ENCODE measurements around the gene SLC25A18. TPM values are rescaled to one million over a fixed set of nuclear protein-coding genes. Genes with fewer than 3 reads are reported as not detected.

The SLC25A18 gene
- total RNA-seq, 1 experiment from 2014 or later, result 2.1 TPM

DNA sequence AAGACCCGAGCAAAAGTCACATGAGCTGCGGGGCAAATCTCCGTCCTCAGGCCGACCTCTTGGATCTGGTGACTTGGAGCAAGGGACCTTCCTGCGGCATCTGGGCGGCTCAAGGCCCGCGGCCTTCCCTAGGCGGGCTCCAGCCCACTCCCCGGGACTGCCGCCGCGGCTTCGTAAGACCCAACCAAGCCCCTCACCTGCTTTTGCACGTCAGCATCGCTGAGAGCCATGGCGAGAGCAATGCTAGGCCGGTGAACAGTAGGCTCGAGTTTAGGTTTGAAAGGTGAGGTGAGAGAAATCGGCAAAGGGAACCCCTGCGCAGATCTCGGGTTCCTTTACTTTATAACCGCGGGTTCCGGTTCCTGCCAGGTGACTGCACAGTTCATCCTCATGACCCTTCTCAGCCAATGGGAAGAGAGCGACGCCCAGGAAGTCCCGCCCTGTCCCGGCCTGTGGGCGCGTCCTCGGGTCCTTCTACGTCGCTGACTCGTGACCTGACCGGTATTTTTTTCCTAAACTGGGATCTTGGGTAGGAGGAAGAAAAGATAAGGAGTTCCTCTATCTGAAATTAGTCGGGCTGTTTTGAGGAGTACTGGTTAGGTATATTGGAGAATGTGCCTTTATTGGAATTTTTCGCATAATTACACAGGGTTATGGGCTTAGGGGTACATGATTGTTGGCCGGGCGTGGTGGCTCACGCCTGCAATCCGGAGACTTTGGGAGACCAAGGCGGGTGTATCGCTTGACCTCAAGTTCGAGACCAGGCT lies 65.3 kb downstream of the SLC25A18 start, which contains the start of gene ATP6V1E1 (continued):
- no peak for TF ChIP-seq JUN (CRISPR knock-in tag; IDR thresholded peaks at IDR 0.05)
- TF ChIP-seq SP1 (CRISPR knock-in tag; conservative IDR thresholded peaks at IDR 0.05), result peak; percentile 45; the same call in 1 of the 2 replicates
- TF ChIP-seq, protein P1, sequence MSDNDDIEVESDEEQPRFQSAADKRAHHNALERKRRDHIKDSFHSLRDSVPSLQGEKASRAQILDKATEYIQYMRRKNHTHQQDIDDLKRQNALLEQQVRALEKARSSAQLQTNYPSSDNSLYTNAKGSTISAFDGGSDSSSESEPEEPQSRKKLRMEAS (CRISPR knock-in tag; IDR thresholded peaks at IDR 0.05), result 0 out of 2 replicates have a peak, but pooled peaks have one; percentile 24
- TF ChIP-seq EMX1 (CRISPR knock-in tag; IDR thresholded peaks at IDR 0.05), result no peak
- TF ChIP-seq FOXP1 (CRISPR knock-in tag; IDR thresholded peaks at IDR 0.05; ENCODE audit: borderline replicate concordance), result peak; percentile 60; the same call in 1 of the 2 replicates
- TF ChIP-seq ZNF219 (CRISPR knock-in tag; IDR thresholded peaks at IDR 0.05; ENCODE audit: borderline replicate concordance), result no peak
- peak; percentile 71 for TF ChIP-seq FOXK1 (CRISPR knock-in tag; IDR thresholded peaks at IDR 0.05)
- TF ChIP-seq NR3C1 (CRISPR knock-in tag; conservative IDR thresholded peaks at IDR 0.05; ENCODE audit: low read depth), result no peak
- TF ChIP-seq, protein P2, sequence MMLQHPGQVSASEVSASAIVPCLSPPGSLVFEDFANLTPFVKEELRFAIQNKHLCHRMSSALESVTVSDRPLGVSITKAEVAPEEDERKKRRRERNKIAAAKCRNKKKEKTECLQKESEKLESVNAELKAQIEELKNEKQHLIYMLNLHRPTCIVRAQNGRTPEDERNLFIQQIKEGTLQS (CRISPR knock-in tag; conservative IDR thresholded peaks at IDR 0.05), result no peak
- peak; percentile 78 for TF ChIP-seq NFYB (CRISPR knock-in tag; conservative IDR thresholded peaks at IDR 0.05; ENCODE audit: low read depth)
- TF ChIP-seq, protein P3, sequence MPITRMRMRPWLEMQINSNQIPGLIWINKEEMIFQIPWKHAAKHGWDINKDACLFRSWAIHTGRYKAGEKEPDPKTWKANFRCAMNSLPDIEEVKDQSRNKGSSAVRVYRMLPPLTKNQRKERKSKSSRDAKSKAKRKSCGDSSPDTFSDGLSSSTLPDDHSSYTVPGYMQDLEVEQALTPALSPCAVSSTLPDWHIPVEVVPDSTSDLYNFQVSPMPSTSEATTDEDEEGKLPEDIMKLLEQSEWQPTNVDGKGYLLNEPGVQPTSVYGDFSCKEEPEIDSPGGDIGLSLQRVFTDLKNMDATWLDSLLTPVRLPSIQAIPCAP (CRISPR knock-in tag; IDR thresholded peaks at IDR 0.05), result no peak

DNA sequence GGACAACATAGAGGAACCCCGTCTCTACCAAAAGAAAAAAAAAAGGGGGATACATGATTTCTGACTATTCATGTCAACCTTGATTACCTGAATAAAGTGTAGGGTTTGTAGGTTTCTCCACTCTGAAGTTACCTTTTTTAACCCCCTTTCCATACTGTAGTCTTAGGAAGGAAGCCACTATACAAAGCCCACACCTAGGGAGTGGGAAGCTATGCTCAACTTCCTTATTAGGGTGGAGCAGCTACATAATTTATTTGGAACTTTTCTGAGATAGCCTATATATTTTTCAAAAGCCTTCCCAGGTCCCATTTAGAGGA lies 65.8 kb downstream of the SLC25A18 start:
- no peaks in the 10 kb centered on the region for H3K9me3 Mint-ChIP-seq
- POLR2A ChIA-PET, result interaction anchor here (0.6 kb wide), 1 partner anchor 539 kb away, joined by 3 read pairs; no protein-coding TSS in a partner anchor

More for the DNA sequence above, 65.8 kb downstream of the SLC25A18 start:
- Mint-ChIP-seq H3K4me3 (peak overlapping the region; percentile 97), H3K27me3 (ENCODE audit: low read depth) (no peaks in the 10 kb centered on the region), H3K27ac (peak overlapping the region; percentile 100), H3K36me3 (no peaks in the 10 kb centered on the region), H3K4me1 (no peaks in the 10 kb centered on the region)
- CTCF ChIA-PET, result no interaction called here
- TF ChIP-seq, protein P4, sequence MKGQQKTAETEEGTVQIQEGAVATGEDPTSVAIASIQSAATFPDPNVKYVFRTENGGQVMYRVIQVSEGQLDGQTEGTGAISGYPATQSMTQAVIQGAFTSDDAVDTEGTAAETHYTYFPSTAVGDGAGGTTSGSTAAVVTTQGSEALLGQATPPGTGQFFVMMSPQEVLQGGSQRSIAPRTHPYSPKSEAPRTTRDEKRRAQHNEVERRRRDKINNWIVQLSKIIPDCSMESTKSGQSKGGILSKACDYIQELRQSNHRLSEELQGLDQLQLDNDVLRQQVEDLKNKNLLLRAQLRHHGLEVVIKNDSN (CRISPR knock-in tag; IDR thresholded peaks at IDR 0.05), result no peak
- TF ChIP-seq, protein P5, sequence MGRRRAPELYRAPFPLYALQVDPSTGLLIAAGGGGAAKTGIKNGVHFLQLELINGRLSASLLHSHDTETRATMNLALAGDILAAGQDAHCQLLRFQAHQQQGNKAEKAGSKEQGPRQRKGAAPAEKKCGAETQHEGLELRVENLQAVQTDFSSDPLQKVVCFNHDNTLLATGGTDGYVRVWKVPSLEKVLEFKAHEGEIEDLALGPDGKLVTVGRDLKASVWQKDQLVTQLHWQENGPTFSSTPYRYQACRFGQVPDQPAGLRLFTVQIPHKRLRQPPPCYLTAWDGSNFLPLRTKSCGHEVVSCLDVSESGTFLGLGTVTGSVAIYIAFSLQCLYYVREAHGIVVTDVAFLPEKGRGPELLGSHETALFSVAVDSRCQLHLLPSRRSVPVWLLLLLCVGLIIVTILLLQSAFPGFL (CRISPR knock-in tag; IDR thresholded peaks at IDR 0.05; ENCODE audit: borderline replicate concordance), result no peak
- no peak for TF ChIP-seq ZNF232 (CRISPR knock-in tag; IDR thresholded peaks at IDR 0.05)
- TF ChIP-seq, protein P6, sequence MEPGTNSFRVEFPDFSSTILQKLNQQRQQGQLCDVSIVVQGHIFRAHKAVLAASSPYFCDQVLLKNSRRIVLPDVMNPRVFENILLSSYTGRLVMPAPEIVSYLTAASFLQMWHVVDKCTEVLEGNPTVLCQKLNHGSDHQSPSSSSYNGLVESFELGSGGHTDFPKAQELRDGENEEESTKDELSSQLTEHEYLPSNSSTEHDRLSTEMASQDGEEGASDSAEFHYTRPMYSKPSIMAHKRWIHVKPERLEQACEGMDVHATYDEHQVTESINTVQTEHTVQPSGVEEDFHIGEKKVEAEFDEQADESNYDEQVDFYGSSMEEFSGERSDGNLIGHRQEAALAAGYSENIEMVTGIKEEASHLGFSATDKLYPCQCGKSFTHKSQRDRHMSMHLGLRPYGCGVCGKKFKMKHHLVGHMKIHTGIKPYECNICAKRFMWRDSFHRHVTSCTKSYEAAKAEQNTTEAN (CRISPR knock-in tag; IDR thresholded peaks at IDR 0.05), result no peak
- TF ChIP-seq JUN (CRISPR knock-in tag; IDR thresholded peaks at IDR 0.05), result no peak
- no peak for TF ChIP-seq ZNF671 (CRISPR knock-in tag; IDR thresholded peaks at IDR 0.05)
- TF ChIP-seq, protein P7, sequence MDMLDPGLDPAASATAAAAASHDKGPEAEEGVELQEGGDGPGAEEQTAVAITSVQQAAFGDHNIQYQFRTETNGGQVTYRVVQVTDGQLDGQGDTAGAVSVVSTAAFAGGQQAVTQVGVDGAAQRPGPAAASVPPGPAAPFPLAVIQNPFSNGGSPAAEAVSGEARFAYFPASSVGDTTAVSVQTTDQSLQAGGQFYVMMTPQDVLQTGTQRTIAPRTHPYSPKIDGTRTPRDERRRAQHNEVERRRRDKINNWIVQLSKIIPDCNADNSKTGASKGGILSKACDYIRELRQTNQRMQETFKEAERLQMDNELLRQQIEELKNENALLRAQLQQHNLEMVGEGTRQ (CRISPR knock-in tag; IDR thresholded peaks at IDR 0.05), result no peak
- TF ChIP-seq, protein P8, sequence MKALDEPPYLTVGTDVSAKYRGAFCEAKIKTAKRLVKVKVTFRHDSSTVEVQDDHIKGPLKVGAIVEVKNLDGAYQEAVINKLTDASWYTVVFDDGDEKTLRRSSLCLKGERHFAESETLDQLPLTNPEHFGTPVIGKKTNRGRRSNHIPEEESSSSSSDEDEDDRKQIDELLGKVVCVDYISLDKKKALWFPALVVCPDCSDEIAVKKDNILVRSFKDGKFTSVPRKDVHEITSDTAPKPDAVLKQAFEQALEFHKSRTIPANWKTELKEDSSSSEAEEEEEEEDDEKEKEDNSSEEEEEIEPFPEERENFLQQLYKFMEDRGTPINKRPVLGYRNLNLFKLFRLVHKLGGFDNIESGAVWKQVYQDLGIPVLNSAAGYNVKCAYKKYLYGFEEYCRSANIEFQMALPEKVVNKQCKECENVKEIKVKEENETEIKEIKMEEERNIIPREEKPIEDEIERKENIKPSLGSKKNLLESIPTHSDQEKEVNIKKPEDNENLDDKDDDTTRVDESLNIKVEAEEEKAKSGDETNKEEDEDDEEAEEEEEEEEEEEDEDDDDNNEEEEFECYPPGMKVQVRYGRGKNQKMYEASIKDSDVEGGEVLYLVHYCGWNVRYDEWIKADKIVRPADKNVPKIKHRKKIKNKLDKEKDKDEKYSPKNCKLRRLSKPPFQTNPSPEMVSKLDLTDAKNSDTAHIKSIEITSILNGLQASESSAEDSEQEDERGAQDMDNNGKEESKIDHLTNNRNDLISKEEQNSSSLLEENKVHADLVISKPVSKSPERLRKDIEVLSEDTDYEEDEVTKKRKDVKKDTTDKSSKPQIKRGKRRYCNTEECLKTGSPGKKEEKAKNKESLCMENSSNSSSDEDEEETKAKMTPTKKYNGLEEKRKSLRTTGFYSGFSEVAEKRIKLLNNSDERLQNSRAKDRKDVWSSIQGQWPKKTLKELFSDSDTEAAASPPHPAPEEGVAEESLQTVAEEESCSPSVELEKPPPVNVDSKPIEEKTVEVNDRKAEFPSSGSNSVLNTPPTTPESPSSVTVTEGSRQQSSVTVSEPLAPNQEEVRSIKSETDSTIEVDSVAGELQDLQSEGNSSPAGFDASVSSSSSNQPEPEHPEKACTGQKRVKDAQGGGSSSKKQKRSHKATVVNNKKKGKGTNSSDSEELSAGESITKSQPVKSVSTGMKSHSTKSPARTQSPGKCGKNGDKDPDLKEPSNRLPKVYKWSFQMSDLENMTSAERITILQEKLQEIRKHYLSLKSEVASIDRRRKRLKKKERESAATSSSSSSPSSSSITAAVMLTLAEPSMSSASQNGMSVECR (CRISPR knock-in tag; IDR thresholded peaks at IDR 0.05; ENCODE audit: borderline replicate concordance), result no peak
- no peak for TF ChIP-seq ZNF416 (CRISPR knock-in tag; IDR thresholded peaks at IDR 0.05)
- no peak for DNase-seq (ENCODE audit: low spot score)
- ATAC-seq, result no peak
